ENCODE data around the gene ZAR1L.

Gene ZAR1L

DNA sequence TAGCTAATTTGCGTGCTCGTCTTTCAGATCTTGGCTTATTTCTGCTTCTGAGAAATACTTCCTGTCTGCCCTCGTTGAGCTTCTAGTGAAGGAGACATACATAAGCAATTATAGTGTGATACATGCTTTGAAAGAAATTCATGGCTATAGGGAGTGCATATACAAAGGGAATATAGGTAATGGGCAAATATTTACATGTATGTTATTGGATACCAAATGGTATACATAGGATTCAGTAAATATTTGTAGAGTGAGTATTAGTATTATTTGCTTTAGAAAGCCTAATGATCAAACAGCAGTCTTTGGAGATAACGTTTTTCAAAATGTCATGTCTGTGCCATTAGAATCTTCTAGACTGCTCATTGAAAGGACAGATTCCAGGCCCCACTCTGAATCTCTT lies 5.4 kb upstream of the ZAR1L start:
- no peak overlapping the region for H3K4me3 ChIP-seq (ENCODE audit: low read length)
- H3K9me3 ChIP-seq (ENCODE audit: control insufficient read depth, insufficient read depth, low read length), result no peaks in the 10 kb centered on the region
- no CpG with 5 or more reads among the region's 4 CpGs for WGBS (ENCODE audit: insufficient coverage, insufficient read length)
- H3K36me3 ChIP-seq (ENCODE audit: control insufficient read depth, insufficient read depth, low read length), result no peaks in the 10 kb centered on the region
- no peaks in the 10 kb centered on the region for H3K4me1 ChIP-seq (ENCODE audit: control insufficient read depth, insufficient read depth, low read length)
- no peak for DNase-seq (ENCODE audit: low read depth, low spot score)
- no peak overlapping the region for H3K27ac ChIP-seq (ENCODE audit: low read length)
- H3K27me3 ChIP-seq (ENCODE audit: control insufficient read depth, insufficient read depth, low read length), result no peaks in the 10 kb centered on the region

DNA sequence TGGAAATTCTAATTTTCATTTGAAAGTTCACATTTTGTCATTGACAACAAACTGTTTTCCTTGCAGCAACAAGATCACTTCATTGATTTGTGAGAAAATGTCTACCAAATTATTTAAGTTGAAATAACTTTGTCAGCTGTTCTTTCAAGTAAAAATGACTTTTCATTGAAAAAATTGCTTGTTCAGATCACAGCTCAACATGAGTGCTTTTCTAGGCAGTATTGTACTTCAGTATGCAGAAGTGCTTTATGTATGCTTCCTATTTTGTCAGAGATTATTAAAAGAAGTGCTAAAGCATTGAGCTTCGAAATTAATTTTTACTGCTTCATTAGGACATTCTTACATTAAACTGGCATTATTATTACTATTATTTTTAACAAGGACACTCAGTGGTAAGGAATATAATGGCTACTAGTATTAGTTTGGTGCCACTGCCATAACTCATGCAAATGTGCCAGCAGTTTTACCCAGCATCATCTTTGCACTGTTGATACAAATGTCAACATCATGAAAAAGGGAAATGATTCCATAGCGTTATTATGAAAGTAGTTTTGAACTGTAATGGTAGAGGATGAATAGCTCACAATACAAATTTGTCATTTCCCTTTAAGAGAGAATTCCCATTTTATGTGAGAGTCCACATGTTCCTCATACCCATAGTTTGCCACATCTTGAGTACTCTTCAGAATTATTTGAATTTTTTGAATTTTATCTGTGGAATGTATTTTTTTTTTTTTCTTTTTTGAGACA lies 2.7 kb upstream of the ZAR1L start:
- WGBS (ENCODE audit: insufficient coverage, insufficient read length), result no CpG with 5 or more reads among the region's 2 CpGs
- no peak overlapping the region for H3K4me3 ChIP-seq (ENCODE audit: low read length)

DNA sequence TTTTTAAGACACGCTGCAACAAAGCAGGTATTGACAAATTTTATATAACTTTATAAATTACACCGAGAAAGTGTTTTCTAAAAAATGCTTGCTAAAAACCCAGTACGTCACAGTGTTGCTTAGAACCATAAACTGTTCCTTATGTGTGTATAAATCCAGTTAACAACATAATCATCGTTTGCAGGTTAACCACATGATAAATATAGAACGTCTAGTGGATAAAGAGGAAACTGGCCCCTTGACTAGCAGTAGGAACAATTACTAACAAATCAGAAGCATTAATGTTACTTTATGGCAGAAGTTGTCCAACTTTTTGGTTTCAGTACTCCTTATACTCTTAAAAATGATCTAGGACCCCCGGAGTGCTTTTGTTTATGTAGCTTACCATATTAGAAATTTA lies 1.3 kb upstream of the ZAR1L start:
- H3K27me3 ChIP-seq (ENCODE audit: control insufficient read depth, insufficient read depth, low read length), result no peaks in the 10 kb centered on the region
- no peaks in the 10 kb centered on the region for H3K36me3 ChIP-seq (ENCODE audit: control insufficient read depth, insufficient read depth, low read length)
- H3K9me3 ChIP-seq (ENCODE audit: control insufficient read depth, insufficient read depth, low read length), result no peaks in the 10 kb centered on the region
- DNase-seq (ENCODE audit: low read depth, low spot score), result no peak
- WGBS (ENCODE audit: insufficient coverage, insufficient read length), result no CpG with 5 or more reads among the region's 6 CpGs
- H3K4me3 ChIP-seq (ENCODE audit: low read length), result no peak overlapping the region; the same call in 1 of the 2 replicates
- no peaks in the 10 kb centered on the region for H3K4me1 ChIP-seq (ENCODE audit: control insufficient read depth, insufficient read depth, low read length)
- H3K27ac ChIP-seq (ENCODE audit: low read length), result no peak overlapping the region

More for the DNA sequence above, 2.7 kb upstream of the ZAR1L start:
- H3K36me3 ChIP-seq (ENCODE audit: control insufficient read depth, insufficient read depth, low read length), result no peaks in the 10 kb centered on the region
- no peaks in the 10 kb centered on the region for H3K9me3 ChIP-seq (ENCODE audit: control insufficient read depth, insufficient read depth, low read length)
- H3K27me3 ChIP-seq (ENCODE audit: control insufficient read depth, insufficient read depth, low read length), result no peaks in the 10 kb centered on the region
- H3K4me1 ChIP-seq (ENCODE audit: control insufficient read depth, insufficient read depth, low read length), result no peaks in the 10 kb centered on the region
- no peak overlapping the region for H3K27ac ChIP-seq (ENCODE audit: low read length)
- DNase-seq (ENCODE audit: low read depth, low spot score), result no peak

DNA sequence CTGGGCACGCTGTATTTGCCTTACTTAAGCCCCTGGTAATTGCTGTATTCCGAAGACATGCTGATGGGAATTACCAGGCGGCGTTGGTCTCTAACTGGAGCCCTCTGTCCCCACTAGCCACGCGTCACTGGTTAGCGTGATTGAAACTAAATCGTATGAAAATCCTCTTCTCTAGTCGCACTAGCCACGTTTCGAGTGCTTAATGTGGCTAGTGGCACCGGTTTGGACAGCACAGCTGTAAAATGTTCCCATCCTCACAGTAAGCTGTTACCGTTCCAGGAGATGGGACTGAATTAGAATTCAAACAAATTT lies 821 bp upstream of the ZAR1L start:
- Histone ChIP-seq H3K27ac (ENCODE audit: low read length) (no peak overlapping the region), H3K27me3 (ENCODE audit: control insufficient read depth, insufficient read depth, low read length) (no peaks in the 10 kb centered on the region), H3K4me1 (ENCODE audit: control insufficient read depth, insufficient read depth, low read length) (no peaks in the 10 kb centered on the region), H3K4me3 (ENCODE audit: low read length) (peak overlapping the region; percentile 58; the same call in 1 of the 2 replicates), H3K36me3 (ENCODE audit: control insufficient read depth, insufficient read depth, low read length) (no peaks in the 10 kb centered on the region), H3K9me3 (ENCODE audit: control insufficient read depth, insufficient read depth, low read length) (no peaks in the 10 kb centered on the region)
- WGBS (ENCODE audit: insufficient coverage, insufficient read length), result no CpG with 5 or more reads among the region's 13 CpGs
- DNase-seq (ENCODE audit: low read depth, low spot score), result no peak

DNA sequence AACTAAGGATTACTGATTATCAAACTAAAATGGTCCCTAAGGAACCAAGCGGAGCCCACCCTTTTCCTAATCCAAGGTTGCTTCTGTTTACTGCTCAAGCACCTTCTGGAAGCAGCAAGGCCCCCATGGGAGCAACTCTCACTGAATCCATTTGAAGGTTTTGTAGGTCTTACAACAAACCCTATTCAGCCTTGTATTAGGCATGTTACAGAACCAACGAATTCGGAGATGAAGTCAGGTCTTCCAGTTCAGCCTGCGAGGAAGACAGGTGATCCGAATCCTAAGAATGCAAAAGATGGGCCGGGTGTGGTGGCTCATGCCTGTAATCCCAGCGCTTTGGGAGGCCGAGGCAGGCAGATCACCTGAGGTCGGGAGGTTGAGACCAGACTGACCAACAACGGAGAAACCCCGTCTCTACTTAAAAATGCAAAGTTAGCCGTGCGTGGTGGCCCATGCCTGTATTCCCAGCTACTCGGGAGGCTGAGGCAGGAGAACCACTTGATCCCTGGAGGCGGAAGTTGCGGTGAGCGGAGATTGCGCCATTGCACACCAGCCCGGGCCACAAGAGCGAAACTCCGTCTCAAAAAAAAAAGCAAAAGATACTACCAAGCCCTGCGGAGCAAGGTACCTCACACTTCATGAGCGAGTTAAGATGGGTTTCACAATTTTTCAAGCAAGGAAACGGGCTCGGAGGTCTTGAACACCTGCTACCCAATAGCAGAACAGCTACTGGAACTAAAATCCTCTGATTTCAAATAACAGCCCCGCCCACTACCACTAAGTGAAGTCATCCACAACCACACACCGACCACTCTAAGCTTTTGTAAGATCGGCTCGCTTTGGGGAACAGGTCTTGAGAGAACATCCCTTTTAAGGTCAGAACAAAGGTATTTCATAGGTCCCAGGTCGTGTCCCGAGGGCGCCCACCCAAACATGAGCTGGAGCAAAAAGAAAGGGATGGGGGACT lies 609 bp downstream of the ZAR1L start:
- whole genome bisulfite sequencing (ENCODE audit: insufficient coverage, insufficient read length), result no CpG with 5 or more reads among the region's 32 CpGs
- H3K27ac ChIP-seq (ENCODE audit: low read length), result no peak overlapping the region

DNA sequence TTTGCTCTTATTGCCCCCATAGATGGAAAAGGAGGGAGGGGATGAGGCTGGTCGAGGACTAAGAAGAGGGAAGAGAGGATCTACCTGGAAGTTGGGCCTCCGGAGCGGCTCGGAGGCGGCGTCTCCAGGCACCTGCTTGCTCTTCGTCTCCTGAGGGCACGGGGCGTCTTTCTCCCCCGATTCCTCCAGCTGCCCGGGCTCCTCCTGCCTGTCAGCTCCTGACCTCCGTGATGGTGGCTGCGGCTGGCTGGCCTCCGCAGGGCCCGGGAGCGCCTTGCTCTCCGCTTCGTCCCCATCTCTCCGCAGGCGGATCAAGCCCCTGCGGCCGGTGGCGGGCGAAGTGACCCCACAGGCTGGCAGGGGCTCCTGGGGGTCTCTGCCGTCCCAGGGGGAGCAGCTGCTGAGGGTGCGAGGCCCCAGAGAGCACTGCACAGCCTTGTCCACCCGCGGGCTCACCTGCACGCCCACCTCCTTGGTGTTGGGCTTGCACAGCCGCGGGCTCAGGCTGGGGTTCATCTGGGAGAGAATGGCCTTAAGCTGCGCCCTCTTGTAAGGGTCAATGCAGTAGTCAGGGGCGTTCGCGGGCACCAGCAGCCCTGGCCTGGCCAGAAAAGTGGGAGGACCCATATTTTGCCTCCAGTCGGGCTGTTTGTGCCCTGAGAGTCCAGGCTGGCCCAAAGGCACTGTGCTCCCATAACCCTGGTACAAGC lies 3.8 kb downstream of the ZAR1L start:
- WGBS (ENCODE audit: insufficient coverage, insufficient read length), result no CpG with 5 or more reads among the region's 36 CpGs
- H3K4me3 ChIP-seq (ENCODE audit: low read length), result no peak overlapping the region
- H3K4me1 ChIP-seq (ENCODE audit: control insufficient read depth, insufficient read depth, low read length), result no peaks in the 10 kb centered on the region
- no peaks in the 10 kb centered on the region for H3K9me3 ChIP-seq (ENCODE audit: control insufficient read depth, insufficient read depth, low read length)
- H3K27me3 ChIP-seq (ENCODE audit: control insufficient read depth, insufficient read depth, low read length), result no peaks in the 10 kb centered on the region
- H3K36me3 ChIP-seq (ENCODE audit: control insufficient read depth, insufficient read depth, low read length), result no peaks in the 10 kb centered on the region
- no peak for DNase-seq (ENCODE audit: low read depth, low spot score)
- H3K27ac ChIP-seq (ENCODE audit: low read length), result no peak overlapping the region

More for the DNA sequence above, 609 bp downstream of the ZAR1L start:
- H3K27me3 ChIP-seq (ENCODE audit: control insufficient read depth, insufficient read depth, low read length), result no peaks in the 10 kb centered on the region
- DNase-seq (ENCODE audit: low read depth, low spot score), result peak; percentile 9
- no peaks in the 10 kb centered on the region for H3K36me3 ChIP-seq (ENCODE audit: control insufficient read depth, insufficient read depth, low read length)
- H3K4me3 ChIP-seq (ENCODE audit: low read length), result peak overlapping the region; percentile 58; the same call in 1 of the 2 replicates
- no peaks in the 10 kb centered on the region for H3K9me3 ChIP-seq (ENCODE audit: control insufficient read depth, insufficient read depth, low read length)
- no peaks in the 10 kb centered on the region for H3K4me1 ChIP-seq (ENCODE audit: control insufficient read depth, insufficient read depth, low read length)

DNA sequence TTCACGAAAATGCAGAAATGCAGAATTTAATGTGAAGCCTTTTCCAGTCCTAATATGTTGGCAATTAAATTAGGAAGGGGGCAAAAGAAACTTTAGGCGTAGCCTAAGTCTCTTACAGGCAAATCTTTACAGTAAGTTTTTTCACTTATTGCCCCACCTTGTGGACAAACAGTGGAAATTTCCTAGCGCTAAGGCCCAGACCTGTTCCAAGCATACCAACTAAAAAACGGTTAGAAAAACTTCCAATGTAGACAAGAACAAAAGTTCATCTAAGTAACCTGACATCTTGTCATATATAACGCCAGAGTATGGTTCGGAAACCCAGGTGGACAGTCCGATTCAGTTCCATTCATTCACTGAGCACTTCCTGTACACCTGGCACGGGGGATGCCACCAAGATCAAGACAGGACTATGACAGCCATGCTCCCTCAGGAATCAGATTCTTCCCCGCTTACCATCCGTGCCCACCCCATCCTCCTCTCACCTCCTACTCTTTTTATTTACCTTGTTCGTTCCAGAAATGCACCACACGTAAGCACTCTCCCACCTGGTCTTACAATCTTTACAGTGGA lies 4.9 kb downstream of the ZAR1L start:
- WGBS (ENCODE audit: insufficient coverage, insufficient read length), result no CpG with 5 or more reads among the region's 12 CpGs
- Histone ChIP-seq H3K4me3 (ENCODE audit: low read length) (no peak overlapping the region), H3K4me1 (ENCODE audit: control insufficient read depth, insufficient read depth, low read length) (no peaks in the 10 kb centered on the region), H3K36me3 (ENCODE audit: control insufficient read depth, insufficient read depth, low read length) (no peaks in the 10 kb centered on the region), H3K27ac (ENCODE audit: low read length) (no peak overlapping the region), H3K27me3 (ENCODE audit: control insufficient read depth, insufficient read depth, low read length) (no peaks in the 10 kb centered on the region), H3K9me3 (ENCODE audit: control insufficient read depth, insufficient read depth, low read length) (no peaks in the 10 kb centered on the region)
- DNase-seq (ENCODE audit: low read depth, low spot score), result peak; percentile 25

DNA sequence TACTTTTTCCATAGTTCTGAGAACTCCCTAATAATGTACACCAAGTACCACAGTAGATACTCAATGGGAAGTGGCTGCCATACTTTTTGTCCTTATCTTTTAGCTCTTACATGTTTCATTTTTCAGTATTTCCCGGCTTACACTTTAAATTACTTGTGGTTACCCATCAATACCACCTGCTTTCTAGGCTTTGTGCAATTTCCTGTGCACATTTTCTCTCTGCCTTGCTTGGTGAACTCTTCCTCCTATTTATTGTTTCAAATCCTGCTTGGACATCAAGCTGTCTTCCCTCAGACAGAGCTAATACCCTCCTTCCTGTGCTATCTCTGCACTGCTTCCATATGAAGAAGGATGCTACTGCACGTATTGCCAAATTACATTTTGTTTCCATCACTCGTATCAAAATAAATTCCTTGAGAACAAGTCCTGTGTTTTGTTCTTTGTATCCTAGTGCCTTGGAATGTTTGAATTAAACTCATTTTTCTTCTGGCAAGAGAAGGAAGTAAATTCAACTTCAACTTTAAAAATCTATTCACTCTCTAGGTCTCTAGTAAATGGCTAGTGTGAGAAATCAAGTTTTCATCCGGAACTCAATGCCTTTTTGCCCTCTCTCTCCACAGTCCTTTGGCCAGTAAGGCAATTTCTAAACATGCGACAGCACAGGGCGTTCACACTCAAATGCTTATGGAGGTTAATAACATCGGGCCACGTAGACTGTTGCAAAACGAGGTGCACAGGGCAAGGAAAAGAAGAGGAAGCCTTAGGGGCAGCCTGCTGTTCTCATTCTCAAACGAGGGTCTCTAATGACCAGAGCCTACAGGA lies 5.6 kb downstream of the ZAR1L start:
- no peak for DNase-seq (ENCODE audit: low read depth, low spot score)
- Histone ChIP-seq H3K9me3 (ENCODE audit: control insufficient read depth, insufficient read depth, low read length) (no peaks in the 10 kb centered on the region), H3K27me3 (ENCODE audit: control insufficient read depth, insufficient read depth, low read length) (no peaks in the 10 kb centered on the region), H3K27ac (ENCODE audit: low read length) (no peak overlapping the region), H3K4me1 (ENCODE audit: control insufficient read depth, insufficient read depth, low read length) (no peaks in the 10 kb centered on the region), H3K36me3 (ENCODE audit: control insufficient read depth, insufficient read depth, low read length) (no peaks in the 10 kb centered on the region), H3K4me3 (ENCODE audit: low read length) (no peak overlapping the region)
- WGBS (ENCODE audit: insufficient coverage, insufficient read length), result no CpG with 5 or more reads among the region's 10 CpGs

DNA sequence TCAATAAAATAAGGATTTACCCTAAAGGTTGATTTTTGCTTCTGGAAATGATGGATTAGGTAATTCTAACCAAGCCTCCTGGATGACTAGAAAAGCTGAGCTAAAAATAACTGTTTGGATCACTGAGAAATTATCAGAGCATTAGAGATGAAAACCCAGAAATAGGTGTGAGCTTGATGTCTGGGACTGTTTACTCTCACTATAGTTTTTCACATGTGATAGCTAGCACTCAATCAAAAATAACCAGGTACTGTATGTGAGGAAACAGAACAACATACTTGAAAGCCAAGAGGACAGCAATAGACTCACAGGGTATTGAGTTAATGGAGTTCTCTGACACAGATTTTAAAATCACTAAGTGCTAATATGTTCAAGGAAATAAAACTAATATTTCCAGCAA lies 9.5 kb downstream of the ZAR1L start:
- Histone ChIP-seq H3K9me3 (ENCODE audit: control insufficient read depth, insufficient read depth, low read length) (no peaks in the 10 kb centered on the region), H3K27me3 (ENCODE audit: control insufficient read depth, insufficient read depth, low read length) (no peaks in the 10 kb centered on the region), H3K36me3 (ENCODE audit: control insufficient read depth, insufficient read depth, low read length) (no peaks in the 10 kb centered on the region)

More for the DNA sequence above, 9.5 kb downstream of the ZAR1L start:
- H3K4me1 ChIP-seq (ENCODE audit: control insufficient read depth, insufficient read depth, low read length), result no peaks in the 10 kb centered on the region
- no peak for DNase-seq (ENCODE audit: low read depth, low spot score)
- no peak overlapping the region for H3K27ac ChIP-seq (ENCODE audit: low read length)
- H3K4me3 ChIP-seq (ENCODE audit: low read length), result no peak overlapping the region
